Left renal cortex interstitium (tissue), 4 donors: Measurements from ENCODE around the gene ACRBP. TPM values are rescaled to one million over a fixed set of nuclear protein-coding genes. Genes with fewer than 3 reads are reported as not detected.

ENCODE experiments used
- polyA plus RNA-seq, 4 donors: library from polyadenylated mRNA; unstranded; fragments of 120-200 nt; gene quantifications; one replicate each; pipeline ENCODE4 v1.2.1, GENCODE V29; 2013; ENCODE audit not compliant: insufficient read length in 4 of 4

The ACRBP gene
- polyA plus RNA-seq, 4 donors, result 2.4 to 6.6 (median 5.0) TPM

Other genes starting within 250 kb of the ACRBP start
- 1 to 10 TPM in 2 of 4 donors, under 1 TPM in 2; 0.56 to 2.5 (median 1.3) TPM for gene CD27, start 202.5 kb downstream of the ACRBP start, polyA plus RNA-seq
- gene TAPBPL, start 195.4 kb downstream of the ACRBP start, polyA plus RNA-seq, result 10 to 100 TPM; 15.5 to 25.6 (median 19.5) TPM
- gene VAMP1, start 176.8 kb downstream of the ACRBP start, polyA plus RNA-seq, result 10 to 100 TPM in 3 of 4 donors, 1 to 10 TPM in 1; 6.7 to 16.5 (median 10.4) TPM
- gene MRPL51, start 154.2 kb downstream of the ACRBP start, polyA plus RNA-seq, result 100 to 1,000 TPM; 153 to 196 (median 177) TPM
- 10 to 100 TPM; 48.2 to 73.2 (median 63.9) TPM for gene NCAPD2, start 153.3 kb downstream of the ACRBP start, polyA plus RNA-seq
- gene GAPDH, start 112.9 kb downstream of the ACRBP start, polyA plus RNA-seq, result 1,000 to 10,000 TPM; 1,941 to 2,047 (median 1,998) TPM
- gene IFFO1, start 91.4 kb downstream of the ACRBP start, polyA plus RNA-seq, result 10 to 100 TPM; 11.7 to 22.9 (median 15.9) TPM
- 10 to 100 TPM; 24.5 to 37.1 (median 28.7) TPM for gene NOP2, start 79.1 kb downstream of the ACRBP start, polyA plus RNA-seq
- 100 to 1,000 TPM; 269 to 322 (median 294) TPM for gene CHD4, start 40.1 kb downstream of the ACRBP start, polyA plus RNA-seq
- gene LPAR5, start 11.5 kb downstream of the ACRBP start, polyA plus RNA-seq, result 1 to 10 TPM; 1.1 to 1.6 (median 1.4) TPM
- 100 to 1,000 TPM; 112 to 133 (median 122) TPM for gene ING4, start 15.7 kb upstream of the ACRBP start, polyA plus RNA-seq
- gene ZNF384, start 41.9 kb upstream of the ACRBP start, polyA plus RNA-seq, result 100 to 1,000 TPM in 2 of 4 donors, 10 to 100 TPM in 2; 68.1 to 109 (median 90.5) TPM
- 10 to 100 TPM in 3 of 4 donors, 1 to 10 TPM in 1; 8.1 to 16.8 (median 13.5) TPM for gene PIANP, start 53.4 kb upstream of the ACRBP start, polyA plus RNA-seq
- 10 to 100 TPM; 64.0 to 69.6 (median 68.9) TPM for gene COPS7A, start 76.6 kb upstream of the ACRBP start, polyA plus RNA-seq
- 100 to 1,000 TPM; 189 to 246 (median 222) TPM for gene MLF2, start 105.7 kb upstream of the ACRBP start, polyA plus RNA-seq
- 100 to 1,000 TPM; 529 to 841 (median 623) TPM for gene PTMS, start 118.9 kb upstream of the ACRBP start, polyA plus RNA-seq
- gene LAG3, start 125.1 kb upstream of the ACRBP start, polyA plus RNA-seq, result 1 to 10 TPM; 1.1 to 2.6 (median 1.5) TPM
- gene CD4, start 142.1 kb upstream of the ACRBP start, polyA plus RNA-seq, result 10 to 100 TPM; 28.6 to 39.0 (median 29.5) TPM
- 10 to 100 TPM; 18.9 to 37.7 (median 35.7) TPM for gene GPR162, start 174.4 kb upstream of the ACRBP start, polyA plus RNA-seq
- 10 to 100 TPM; 23.3 to 37.5 (median 35.6) TPM for gene P3H3, start 181.0 kb upstream of the ACRBP start, polyA plus RNA-seq
- gene GNB3, start 193.5 kb upstream of the ACRBP start, polyA plus RNA-seq, result 10 to 100 TPM in 2 of 4 donors, 1 to 10 TPM in 2; 3.1 to 12.0 (median 7.9) TPM
- 10 to 100 TPM; 20.2 to 32.7 (median 26.4) TPM for gene CDCA3, start 203.9 kb upstream of the ACRBP start, polyA plus RNA-seq
- 10 to 100 TPM; 58.3 to 73.3 (median 62.3) TPM for gene USP5, start 204.7 kb upstream of the ACRBP start, polyA plus RNA-seq
- 100 to 1,000 TPM; 518 to 618 (median 580) TPM for gene TPI1, start 220.1 kb upstream of the ACRBP start, polyA plus RNA-seq
- 10 to 100 TPM in 3 of 4 donors, 1 to 10 TPM in 1; 7.8 to 19.8 (median 13.5) TPM for gene SPSB2, start 225.9 kb upstream of the ACRBP start, polyA plus RNA-seq